ENCODE data around the gene PRG2. TPM values are rescaled to one million over a fixed set of nuclear protein-coding genes. Genes with fewer than 3 reads are reported as not detected.
A peak's percentile ranks its signal among the peaks of the same experiment; 100 is the strongest.
"Not testable (repeated sequence)": the region's sequence is repeated elsewhere in the genome, so short reads cannot be mapped to it uniquely, and the experiment has no call there.

Gene PRG2
- total RNA-seq, 4 donors from 2014 or later: not detected

DNA sequence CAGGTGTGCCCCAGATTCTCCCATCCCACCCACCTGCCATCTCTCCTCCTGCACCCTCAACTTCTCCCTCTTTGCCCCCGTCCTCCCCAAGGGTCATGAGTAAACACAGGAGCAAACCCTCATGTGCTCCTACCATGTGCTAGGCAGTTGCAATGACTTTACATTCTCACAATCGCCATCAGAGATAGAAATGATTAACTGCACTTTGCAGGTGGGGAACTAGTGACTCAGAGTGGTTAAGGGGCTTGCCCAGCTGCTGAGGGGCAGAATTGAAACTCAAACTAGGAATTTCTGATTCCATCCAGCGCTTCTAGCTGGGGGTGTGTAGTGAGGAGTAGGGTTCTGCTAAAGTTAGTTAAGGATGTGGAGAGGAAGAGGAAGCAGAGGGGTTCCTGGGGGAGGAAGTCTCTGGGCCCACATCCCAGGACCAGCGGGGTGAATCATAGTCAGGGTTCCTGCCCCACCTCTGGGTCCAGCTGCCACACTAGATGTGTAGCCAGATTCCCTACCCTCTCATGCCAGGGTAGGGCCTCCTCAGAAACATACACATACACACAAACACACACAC is 16.0 kb upstream of the PRG2 start:
- intact Hi-C loops (cut with DNase I; ENCODE audit: low total_unique reads) (no loop called here), in situ Hi-C loops (cut with MboI; ENCODE audit: low sequenced_read_pairs in 4 of 4) (no loop called here)
- TF ChIP-seq, protein P1, sequence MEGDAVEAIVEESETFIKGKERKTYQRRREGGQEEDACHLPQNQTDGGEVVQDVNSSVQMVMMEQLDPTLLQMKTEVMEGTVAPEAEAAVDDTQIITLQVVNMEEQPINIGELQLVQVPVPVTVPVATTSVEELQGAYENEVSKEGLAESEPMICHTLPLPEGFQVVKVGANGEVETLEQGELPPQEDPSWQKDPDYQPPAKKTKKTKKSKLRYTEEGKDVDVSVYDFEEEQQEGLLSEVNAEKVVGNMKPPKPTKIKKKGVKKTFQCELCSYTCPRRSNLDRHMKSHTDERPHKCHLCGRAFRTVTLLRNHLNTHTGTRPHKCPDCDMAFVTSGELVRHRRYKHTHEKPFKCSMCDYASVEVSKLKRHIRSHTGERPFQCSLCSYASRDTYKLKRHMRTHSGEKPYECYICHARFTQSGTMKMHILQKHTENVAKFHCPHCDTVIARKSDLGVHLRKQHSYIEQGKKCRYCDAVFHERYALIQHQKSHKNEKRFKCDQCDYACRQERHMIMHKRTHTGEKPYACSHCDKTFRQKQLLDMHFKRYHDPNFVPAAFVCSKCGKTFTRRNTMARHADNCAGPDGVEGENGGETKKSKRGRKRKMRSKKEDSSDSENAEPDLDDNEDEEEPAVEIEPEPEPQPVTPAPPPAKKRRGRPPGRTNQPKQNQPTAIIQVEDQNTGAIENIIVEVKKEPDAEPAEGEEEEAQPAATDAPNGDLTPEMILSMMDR (IDR thresholded peaks at IDR 0.05 in 4 of 5, conservative IDR thresholded peaks at IDR 0.05 in 1 of 5): no peak
- TF ChIP-seq POLR2A (IDR thresholded peaks at IDR 0.05): no peak
- peaks cover 9 to 22% of the 10 kb centered on the region in 2 donors for H3K4me1 ChIP-seq
- H3K27ac ChIP-seq: peak overlapping the region; percentile 46 to 59 (median 52)
- peaks cover 0 to 2% (median 0%) of the 10 kb centered on the region in 3 donors for H3K27me3 ChIP-seq
- no peaks in the 10 kb centered on the region for H3K9me3 ChIP-seq
- ATAC-seq: peak; percentile 44
- DNase-seq: no peak
- no peak overlapping the region for H3K4me3 ChIP-seq
- H3K36me3 ChIP-seq: peaks cover 0 to 11% of the 10 kb centered on the region in 2 donors

DNA sequence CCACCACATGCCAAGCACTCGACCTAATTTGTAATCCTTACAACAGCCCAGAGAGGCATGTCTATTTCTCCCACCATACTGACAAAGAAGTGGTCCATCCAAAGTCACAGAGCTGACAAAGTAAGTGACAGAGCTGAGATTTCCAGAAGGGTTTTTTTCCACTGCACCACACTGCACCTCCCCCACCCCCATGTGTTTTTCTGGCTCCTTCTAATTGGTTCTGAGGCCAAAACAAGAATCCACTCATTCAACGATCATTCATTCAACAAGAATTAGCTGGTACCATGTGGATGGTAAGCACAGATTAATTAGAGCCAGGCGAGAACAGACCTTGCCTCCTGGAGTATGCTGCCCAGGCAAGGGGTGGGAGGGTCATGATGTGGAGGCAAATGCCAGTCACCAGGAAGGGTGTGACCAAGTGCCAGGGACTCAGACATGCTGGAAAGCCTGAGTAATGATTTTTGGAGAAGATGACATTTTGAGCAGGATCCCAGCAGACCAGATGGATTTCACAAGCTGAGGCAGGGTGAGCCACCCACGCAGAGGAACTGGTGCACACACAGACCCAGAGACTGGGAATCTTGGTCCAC is 14.9 kb upstream of the PRG2 start:
- intact Hi-C loops (cut with DNase I; ENCODE audit: low total_unique reads) (no loop called here), in situ Hi-C loops (cut with MboI; ENCODE audit: low sequenced_read_pairs in 4 of 4) (no loop called here)
- H3K27ac ChIP-seq: peak overlapping the region in 3 of 4 donors; percentile 47 to 59 (median 57)
- peaks cover 9 to 22% of the 10 kb centered on the region in 2 donors for H3K4me1 ChIP-seq
- no peaks in the 10 kb centered on the region for H3K9me3 ChIP-seq
- TF ChIP-seq, protein P1 (IDR thresholded peaks at IDR 0.05 in 4 of 5, conservative IDR thresholded peaks at IDR 0.05 in 1 of 5): no peak
- no peak for TF ChIP-seq POLR2A (IDR thresholded peaks at IDR 0.05)
- ATAC-seq (no peak), DNase-seq (no peak)
- H3K36me3 ChIP-seq: peaks cover 0 to 11% of the 10 kb centered on the region in 2 donors
- no peak overlapping the region for H3K4me3 ChIP-seq
- H3K27me3 ChIP-seq: peaks cover 0 to 2% (median 0%) of the 10 kb centered on the region in 3 donors

DNA sequence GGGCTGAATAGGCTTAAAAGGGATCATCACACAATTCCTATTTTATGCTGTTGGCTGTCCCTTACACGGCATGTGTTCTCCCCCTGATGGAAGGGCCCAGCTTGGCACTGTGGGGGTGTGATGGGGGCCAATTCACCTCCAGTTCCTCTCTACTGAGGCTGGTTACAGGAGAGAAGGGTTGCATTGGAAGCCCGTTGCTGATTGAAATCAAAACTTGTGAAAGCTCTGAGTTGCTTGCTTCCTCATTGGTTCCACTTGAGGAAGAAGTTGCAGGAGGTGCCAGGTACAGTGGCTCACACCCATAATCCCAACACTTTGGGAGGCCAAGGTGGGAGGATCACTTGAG is 13.3 kb upstream of the PRG2 start:
- in situ Hi-C loops (cut with MboI; ENCODE audit: low sequenced_read_pairs in 4 of 4): no loop called here
- peaks cover 0 to 11% of the 10 kb centered on the region in 2 donors for H3K36me3 ChIP-seq
- H3K9me3 ChIP-seq: no peaks in the 10 kb centered on the region
- H3K4me3 ChIP-seq: no peak overlapping the region
- peaks cover 9 to 22% of the 10 kb centered on the region in 2 donors for H3K4me1 ChIP-seq
- no peak for ATAC-seq
- TF ChIP-seq, protein P1 (IDR thresholded peaks at IDR 0.05 in 4 of 5, conservative IDR thresholded peaks at IDR 0.05 in 1 of 5): no peak
- no peak for TF ChIP-seq POLR2A (IDR thresholded peaks at IDR 0.05)
- DNase-seq: no peak
- peaks cover 0 to 2% (median 0%) of the 10 kb centered on the region in 3 donors for H3K27me3 ChIP-seq
- H3K27ac ChIP-seq: no peak overlapping the region
- intact Hi-C loops (cut with DNase I; ENCODE audit: low total_unique reads): no loop called here

DNA sequence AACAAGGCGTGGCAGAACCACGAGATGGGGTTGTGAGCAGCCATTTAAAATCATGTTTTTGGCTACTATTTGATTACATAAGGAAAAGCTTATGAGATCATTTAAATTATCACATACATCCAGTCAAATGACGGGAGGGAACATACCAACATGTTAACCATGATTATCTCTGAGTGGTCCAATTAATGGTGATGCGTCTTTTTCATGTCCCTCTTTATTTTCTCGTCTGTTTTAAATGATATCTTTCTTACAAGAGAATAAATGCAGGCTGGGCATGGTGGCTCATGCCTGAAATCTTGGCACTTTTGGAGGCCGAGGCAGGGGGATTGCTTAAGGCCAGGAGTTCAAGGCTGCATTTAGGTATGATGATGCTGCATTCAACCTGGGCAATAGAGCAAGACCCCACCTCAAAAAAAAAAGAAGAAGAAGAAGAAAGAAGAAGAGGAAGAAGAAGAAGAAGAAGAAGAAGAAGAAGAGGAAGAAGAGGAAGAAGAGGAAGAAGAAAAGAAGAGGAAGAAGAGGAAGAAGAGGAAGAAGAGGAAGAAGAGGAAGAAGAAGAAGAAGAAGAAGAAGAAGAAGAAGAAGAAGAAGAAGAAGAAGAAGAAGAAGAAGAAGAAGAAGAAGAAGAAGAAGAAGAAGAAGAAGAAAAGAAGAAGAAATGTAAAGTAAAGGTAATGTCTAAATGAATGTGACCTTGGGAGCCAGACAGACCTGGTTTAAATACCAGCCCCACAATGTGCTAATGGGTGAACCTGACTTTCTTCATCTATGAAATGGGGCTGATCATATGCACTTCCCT is 12.8 kb upstream of the PRG2 start:
- H3K9me3 ChIP-seq; intact Hi-C loops (cut with DNase I; ENCODE audit: low total_unique reads); H3K27me3 ChIP-seq; in situ Hi-C loops (cut with MboI; ENCODE audit: low sequenced_read_pairs in 4 of 4); DNase-seq; H3K4me3 ChIP-seq; H3K27ac ChIP-seq; H3K36me3 ChIP-seq; ATAC-seq: not testable (repeated sequence)
- peaks cover 9 to 22% of the 10 kb centered on the region in 2 donors for H3K4me1 ChIP-seq
